Right lobe of liver (tissue), 6 donors: Measurements from ENCODE around the gene NT5DC1. TPM values are rescaled to one million over a fixed set of nuclear protein-coding genes. Genes with fewer than 3 reads are reported as not detected.

Source experiments
- ATAC-seq, 4 donors: fragments of 200-7000 bp; cut with Tn5 transposase; one replicate each; pipeline ENCODE4 v1.9.1; 2020; ENCODE audit warnings: mild to moderate bottlenecking in 4 of 4, moderate library complexity in 4 of 4
- DNase-seq, 3 donors: peaks; one replicate each; pipeline ENCODE4 v3.0.0-alpha.2; 2020
- H3K27ac ChIP-seq, 3 donors: fragments of 200-600 bp; one replicate each; pipeline ENCODE4 v1.8.0; 2022
- H3K27me3 ChIP-seq, 2 donors: fragments of 200-600 bp; one replicate each; pipeline ENCODE4 v1.8.0; 2022
- H3K36me3 ChIP-seq, 4 donors: fragments of 200-600 bp; sonication (generic) in 1 of 4; one replicate each; pipeline versions ENCODE4 v1.5.1 to v1.8.0; 2017 to 2022; ENCODE audit warnings: control low read depth in 1 of 4
- H3K4me1 ChIP-seq, 4 donors: fragments of 200-600 bp; sonication (generic) in 1 of 4; one replicate each; pipeline versions ENCODE4 v1.5.1 to v1.8.0; 2017 to 2022; ENCODE audit warnings: control low read depth in 1 of 4
- H3K4me3 ChIP-seq, 3 donors: fragments of 200-600 bp; one replicate each; pipeline ENCODE4 v1.8.0; 2022
- H3K9me3 ChIP-seq, 4 donors: fragments of 200-600 bp; sonication (generic) in 1 of 4; one replicate each; pipeline versions ENCODE4 v1.5.1 to v1.8.0; 2017 to 2022; ENCODE audit warnings: control low read depth in 1 of 4
- POLR2A ChIP-seq: fragments of 450-650 bp; IDR thresholded peaks from one replicate; pipeline ENCODE4 v1.6.1; 2017; ENCODE audit warnings: antibody characterized with exemption, mild to moderate bottlenecking
- WGBS: methylation state at CpG from one replicate; pipeline ENCODE4 v1.1.6; 2018; ENCODE audit warnings: low coverage, low lambda C conversion rate; ENCODE audit not compliant: insufficient coverage; ENCODE audit errors: missing lambda C conversion rate; 5-methylcytosine and 5-hydroxymethylcytosine counted together
- intact Hi-C, 2 donors: fragments of 100-400 bp; cut with DNase I; formaldehyde crosslinking; loops; one replicate each; pipeline versions ENCODE4 v1.11.2 to v1.14.1; 2022
- total RNA-seq, 6 experiments: library from RNA; depleted of rRNA in 2 of 6; stranded (reverse); fragments of >200 nt in 2 of 6; fragmentation: NEBNext Ultra II Directional in 3 of 6; extraction: Animal tissue kit (Norgen Biotek cat#: 25700) in 3 of 6; gene quantifications; one replicate each; pipeline versions ENCODE4 v1.1.0 to v1.2.4, GENCODE V29; 2016 to 2023
- TF ChIP-seq, protein P1 (sequence below), 4 donors: fragments of 200-600 bp in 3 of 4; fragments of 450-650 bp in 1 of 4; IDR thresholded peaks; one replicate each; pipeline versions ENCODE4 v1.5.1 to v1.8.0; 2016 to 2022; ENCODE audit warnings: antibody characterized with exemption in 4 of 4, mild to moderate bottlenecking in 2 of 4
- donor health status: DM: no; HTN: yes; CAD: no.
- donor health status: DM: no; HTN: no; CAD: no.
- donor health status: DM: no; HTN: no; CAD: no.
- donor health status: DM: no; HTN: yes; CAD: no.
- donor health status: DM: no; HTN: yes; CAD: no.

The NT5DC1 gene
- total RNA-seq, 6 experiments from 2014 or later, result 8.5 to 49.1 (median 34.8) TPM

DNA sequence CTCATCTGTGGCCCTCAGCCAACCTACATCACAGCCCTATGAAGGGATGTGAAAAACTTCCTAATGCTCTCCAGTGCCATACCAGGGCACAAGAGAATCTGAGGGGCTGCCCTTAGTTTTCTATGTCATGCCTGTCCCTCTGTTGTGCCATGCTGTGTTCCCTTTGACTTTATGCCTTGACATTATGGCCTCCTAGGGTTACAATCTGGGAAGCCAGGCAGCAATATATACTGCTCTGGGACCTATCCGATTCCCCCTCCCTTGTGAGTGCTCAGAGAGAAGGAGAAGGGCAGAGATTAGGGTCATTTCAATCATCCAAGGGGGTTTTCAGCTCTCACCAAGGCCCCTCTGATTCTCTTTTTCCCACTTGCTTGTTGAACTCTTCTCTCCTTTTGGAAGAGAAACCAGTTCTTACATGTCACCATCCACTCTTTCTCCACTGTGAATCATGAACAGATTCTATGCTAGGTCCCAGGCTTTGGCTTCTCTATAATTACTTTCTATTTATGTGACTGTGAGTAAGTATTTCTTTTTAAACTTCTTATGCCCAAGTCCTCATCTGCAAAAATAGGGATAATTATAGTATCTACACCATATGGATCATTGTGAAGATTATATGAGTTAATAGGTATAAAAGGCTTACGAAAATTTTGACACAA lies 25.8 kb upstream of the NT5DC1 start:
- no peaks in the 10 kb centered on the region for H3K27me3 ChIP-seq
- H3K27ac ChIP-seq, result no peak overlapping the region
- intact Hi-C loops, result no loop called here
- no peaks in the 10 kb centered on the region for H3K36me3 ChIP-seq
- WGBS, result 100% methylated on average over 1 of the region's 2 CpGs
- H3K4me1 ChIP-seq, result peaks cover 0 to 9% (median 0%) of the 10 kb centered on the region in 4 donors
- TF ChIP-seq, protein P1, sequence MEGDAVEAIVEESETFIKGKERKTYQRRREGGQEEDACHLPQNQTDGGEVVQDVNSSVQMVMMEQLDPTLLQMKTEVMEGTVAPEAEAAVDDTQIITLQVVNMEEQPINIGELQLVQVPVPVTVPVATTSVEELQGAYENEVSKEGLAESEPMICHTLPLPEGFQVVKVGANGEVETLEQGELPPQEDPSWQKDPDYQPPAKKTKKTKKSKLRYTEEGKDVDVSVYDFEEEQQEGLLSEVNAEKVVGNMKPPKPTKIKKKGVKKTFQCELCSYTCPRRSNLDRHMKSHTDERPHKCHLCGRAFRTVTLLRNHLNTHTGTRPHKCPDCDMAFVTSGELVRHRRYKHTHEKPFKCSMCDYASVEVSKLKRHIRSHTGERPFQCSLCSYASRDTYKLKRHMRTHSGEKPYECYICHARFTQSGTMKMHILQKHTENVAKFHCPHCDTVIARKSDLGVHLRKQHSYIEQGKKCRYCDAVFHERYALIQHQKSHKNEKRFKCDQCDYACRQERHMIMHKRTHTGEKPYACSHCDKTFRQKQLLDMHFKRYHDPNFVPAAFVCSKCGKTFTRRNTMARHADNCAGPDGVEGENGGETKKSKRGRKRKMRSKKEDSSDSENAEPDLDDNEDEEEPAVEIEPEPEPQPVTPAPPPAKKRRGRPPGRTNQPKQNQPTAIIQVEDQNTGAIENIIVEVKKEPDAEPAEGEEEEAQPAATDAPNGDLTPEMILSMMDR (IDR thresholded peaks at IDR 0.05), result no peak
- no peak for TF ChIP-seq POLR2A
- DNase-seq, result no peak
- ATAC-seq, result no peak
- no peak overlapping the region for H3K4me3 ChIP-seq
- H3K9me3 ChIP-seq, result no peaks in the 10 kb centered on the region

DNA sequence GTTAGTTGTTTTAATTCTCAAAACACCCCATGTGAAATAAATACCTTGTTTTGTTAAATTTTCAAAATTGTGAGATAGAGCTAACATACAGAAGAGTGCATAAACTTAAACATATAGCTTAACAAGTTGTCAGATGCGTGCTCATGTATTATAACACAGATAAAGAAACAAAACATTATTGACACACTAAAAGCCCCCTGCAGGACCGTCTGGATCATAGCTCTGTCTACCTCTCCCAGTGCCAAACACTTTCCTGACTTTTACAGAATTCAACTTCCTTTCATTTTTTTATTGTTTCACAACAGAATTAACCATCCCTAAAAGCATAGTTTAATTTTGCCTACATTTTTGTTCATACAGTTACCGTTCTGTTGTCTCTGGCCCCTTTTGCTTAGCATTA lies 22.1 kb upstream of the NT5DC1 start:
- no peak overlapping the region for H3K4me3 ChIP-seq
- no peak overlapping the region for H3K27ac ChIP-seq
- H3K36me3 ChIP-seq, result no peaks in the 10 kb centered on the region
- 90% methylated on average over 3 of the region's 3 CpGs for WGBS
- H3K9me3 ChIP-seq, result no peaks in the 10 kb centered on the region
- TF ChIP-seq, protein P1 (IDR thresholded peaks at IDR 0.05), result no peak
- TF ChIP-seq POLR2A, result no peak
- no peak for DNase-seq
- intact Hi-C loops, result no loop called here
- H3K27me3 ChIP-seq, result no peaks in the 10 kb centered on the region
- peaks cover 0 to 11% (median 0%) of the 10 kb centered on the region in 4 donors for H3K4me1 ChIP-seq
- ATAC-seq, result no peak

DNA sequence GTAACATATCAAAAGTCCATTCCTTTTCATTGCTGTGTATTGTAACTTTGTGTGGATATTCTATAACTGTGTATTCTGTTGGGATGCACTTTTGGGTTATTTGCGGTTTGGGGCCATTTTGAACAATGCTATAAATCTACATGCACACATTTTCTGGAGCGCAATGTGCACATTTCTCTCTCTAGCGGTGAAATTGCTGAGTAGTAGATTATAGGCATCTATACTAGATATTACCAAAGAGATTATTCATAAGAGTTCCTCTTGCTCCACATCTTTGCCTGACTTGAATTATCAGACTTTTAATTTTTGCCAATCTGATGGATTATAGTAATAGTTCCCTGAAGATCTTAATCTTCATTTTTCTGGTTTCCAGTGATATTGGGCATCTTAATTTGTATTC lies 21.7 kb upstream of the NT5DC1 start:
- Histone ChIP-seq H3K27me3 (no peaks in the 10 kb centered on the region), H3K36me3 (no peaks in the 10 kb centered on the region), H3K4me3 (no peak overlapping the region), H3K4me1 (peaks cover 0 to 11% (median 0%) of the 10 kb centered on the region in 4 donors), H3K27ac (no peak overlapping the region), H3K9me3 (no peaks in the 10 kb centered on the region)
- DNase-seq, result no peak
- TF ChIP-seq, protein P1 (IDR thresholded peaks at IDR 0.05), result no peak
- TF ChIP-seq POLR2A, result no peak
- WGBS, result 100% methylated on average over 3 of the region's 3 CpGs
- intact Hi-C loops, result no loop called here
- no peak for ATAC-seq

DNA sequence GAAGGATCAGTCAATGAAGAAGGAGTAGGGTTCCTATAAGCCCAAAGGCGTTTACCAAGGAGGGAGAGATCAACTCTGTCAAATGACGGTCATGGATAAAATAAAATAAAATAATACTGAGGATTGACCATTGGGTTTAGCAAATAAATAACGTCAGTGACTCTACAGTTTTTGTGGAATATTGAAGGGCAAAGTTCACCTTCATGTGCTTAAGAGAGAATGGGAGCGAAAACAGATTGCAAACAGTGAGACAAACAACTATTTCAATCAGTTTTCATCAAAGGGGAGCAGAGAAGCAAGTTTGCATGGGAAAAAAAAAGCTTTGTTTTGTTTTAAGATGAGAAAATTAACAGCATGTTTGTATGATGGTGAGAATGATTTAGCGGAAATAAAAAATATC lies 17.6 kb upstream of the NT5DC1 start:
- H3K4me1 ChIP-seq, result peaks cover 0 to 8% (median 0%) of the 10 kb centered on the region in 4 donors
- H3K27me3 ChIP-seq, result no peaks in the 10 kb centered on the region
- DNase-seq (no peak), ATAC-seq (peak; percentile 52 to 76 (median 62))
- no peaks in the 10 kb centered on the region for H3K9me3 ChIP-seq
- TF ChIP-seq POLR2A, result no peak
- TF ChIP-seq, protein P1 (IDR thresholded peaks at IDR 0.05), result no peak
- 56% methylated on average over 5 of the region's 5 CpGs for WGBS
- H3K4me3 ChIP-seq, result no peak overlapping the region
- intact Hi-C loops, result no loop called here
- H3K36me3 ChIP-seq, result no peaks in the 10 kb centered on the region
- H3K27ac ChIP-seq, result no peak overlapping the region
